Stimulated activated CD8-positive, alpha-beta memory T cell treated with anti-CD3 and anti-CD28 coated beads, Interleukin-7, amount 100 ng/mL, for 4 hours (primary cell): Measurements from ENCODE around the gene STEAP1B.
"Not testable (repeated sequence)": the region's sequence is repeated elsewhere in the genome, so short reads cannot be mapped to it uniquely, and the experiment has no call there.

Experiments
- DNase-seq, 2 donors: peaks; one replicate each; pipeline ENCODE4 v3.0.0-alpha.2; 2020; ENCODE audit warnings: low read depth in 2 of 2

Gene STEAP1B

GRCh38 chr7:22454446-22454845 lies 45.5 kb downstream of the STEAP1B start:
- DNase-seq: no peak

- no peak for DNase-seq
Observed at GRCh38 chr7:22452960-22453558, 46.9 kb downstream of the STEAP1B start.

GRCh38 chr7:22452142-22452959 lies 47.6 kb downstream of the STEAP1B start:
- no peak for DNase-seq

GRCh38 chr7:22450013-22450412 lies 50.0 kb downstream of the STEAP1B start:
- not testable (repeated sequence) for DNase-seq

GRCh38 chr7:22447762-22448161 lies 52.2 kb downstream of the STEAP1B start:
- DNase-seq: no peak

- DNase-seq: no peak
Observed at GRCh38 chr7:22447008-22447407, 53.0 kb downstream of the STEAP1B start.

- DNase-seq: no peak
Observed at GRCh38 chr7:22445853-22446252, 54.1 kb downstream of the STEAP1B start.

GRCh38 chr7:22445140-22445743 lies 54.7 kb downstream of the STEAP1B start:
- no peak for DNase-seq

GRCh38 chr7:22444181-22444971 lies 55.6 kb downstream of the STEAP1B start:
- no peak for DNase-seq

- no peak for DNase-seq
Observed at GRCh38 chr7:22443370-22444180, 56.4 kb downstream of the STEAP1B start.

- no peak for DNase-seq
Observed at GRCh38 chr7:22442882-22443369, 57.1 kb downstream of the STEAP1B start.

- no peak for DNase-seq
Observed at GRCh38 chr7:22442187-22442881, 57.7 kb downstream of the STEAP1B start.

GRCh38 chr7:22441157-22441556 lies 58.8 kb downstream of the STEAP1B start:
- no peak for DNase-seq

GRCh38 chr7:22438994-22439393 lies 61.0 kb downstream of the STEAP1B start:
- no peak for DNase-seq

- DNase-seq: not testable (repeated sequence)
Observed at GRCh38 chr7:22436552-22436951, 63.4 kb downstream of the STEAP1B start.

GRCh38 chr7:22435720-22436119 lies 64.3 kb downstream of the STEAP1B start:
- no peak for DNase-seq

GRCh38 chr7:22435105-22435504 lies 64.9 kb downstream of the STEAP1B start:
- no peak for DNase-seq

GRCh38 chr7:22433710-22434460 lies 66.1 kb downstream of the STEAP1B start:
- no peak for DNase-seq

GRCh38 chr7:22433165-22433700 lies 66.8 kb downstream of the STEAP1B start:
- not testable (repeated sequence) for DNase-seq
